RWPE2 (cell line): ENCODE data around the gene VPS8.

ENCODE experiments used
- ATAC-seq: fragments of 200-7000 bp; cut with Tn5 transposase; 3 replicates; pipeline ENCODE4 v1.9.1; 2021; ENCODE audit warnings: low read depth
- DNase-seq: peaks from one replicate; pipeline ENCODE4 v3.0.0-alpha.2; 2020; ENCODE audit warnings: low spot score
- H3K27ac ChIP-seq: fragments of 450-650 bp; 2 replicates; pipeline ENCODE4 v1.5.1; 2017; ENCODE audit warnings: mild to moderate bottlenecking; ENCODE audit not compliant: poor library complexity, severe bottlenecking
- H3K27me3 ChIP-seq: fragments of 250-450 bp; sonication (Bioruptor Pico); 2 replicates; pipeline ENCODE4 v1.5.1; 2021; ENCODE audit warnings: mild to moderate bottlenecking, moderate library complexity; ENCODE audit not compliant: insufficient read depth, poor library complexity, severe bottlenecking
- H3K36me3 ChIP-seq: fragments of 250-450 bp; sonication (Bioruptor Pico); 2 replicates; pipeline ENCODE4 v1.5.1; 2020; ENCODE audit warnings: low read depth, mild to moderate bottlenecking, moderate library complexity
- H3K4me1 ChIP-seq: fragments of 250-450 bp; sonication (Bioruptor Pico); 2 replicates; pipeline ENCODE4 v1.5.1; 2021; ENCODE audit warnings: mild to moderate bottlenecking, moderate library complexity; ENCODE audit not compliant: insufficient read depth, poor library complexity, severe bottlenecking
- H3K4me3 ChIP-seq: fragments of 250-450 bp; sonication (Bioruptor Pico); 2 replicates; pipeline ENCODE4 v1.5.1; 2021; ENCODE audit warnings: mild to moderate bottlenecking, moderate library complexity; ENCODE audit not compliant: severe bottlenecking
- H3K9me3 ChIP-seq: fragments of 250-450 bp; sonication (Bioruptor Pico); 2 replicates; pipeline ENCODE4 v1.5.1; 2021; ENCODE audit warnings: mild to moderate bottlenecking, moderate library complexity; ENCODE audit not compliant: severe bottlenecking
- TF ChIP-seq, protein P1 (sequence below): fragments of 450-650 bp; IDR thresholded peaks from one replicate; pipeline ENCODE4 v1.5.1; 2017; ENCODE audit warnings: mild to moderate bottlenecking, moderate library complexity; ENCODE audit not compliant: poor library complexity, severe bottlenecking

Gene VPS8

DNA sequence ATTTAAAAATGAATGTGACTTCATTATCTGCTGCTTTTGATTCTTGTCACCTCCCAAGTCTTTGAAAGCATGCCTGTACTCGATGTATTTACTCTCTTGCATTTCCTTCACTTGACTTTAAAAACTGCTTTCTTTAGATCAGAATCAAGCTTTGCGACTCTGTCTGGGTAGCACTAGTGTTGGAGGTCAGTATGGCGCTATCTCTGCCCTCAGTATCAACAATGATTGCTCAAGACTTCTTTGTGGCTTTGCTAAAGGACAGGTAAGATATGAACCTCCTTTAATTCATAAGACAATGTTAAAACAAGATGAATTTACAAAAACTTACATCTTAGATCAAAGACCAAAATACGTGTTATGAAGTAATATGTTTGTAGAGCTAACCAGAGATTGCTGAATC is 37.0 kb downstream of the VPS8 start:
- Histone ChIP-seq H3K4me3 (no peak overlapping the region), H3K36me3 (peaks cover 15% of the 10 kb centered on the region), H3K27me3 (no peaks in the 10 kb centered on the region), H3K9me3 (no peaks in the 10 kb centered on the region), H3K27ac (no peak overlapping the region), H3K4me1 (no peaks in the 10 kb centered on the region)
- ATAC-seq = no peak
- DNase-seq = no peak
- TF ChIP-seq, protein P1, sequence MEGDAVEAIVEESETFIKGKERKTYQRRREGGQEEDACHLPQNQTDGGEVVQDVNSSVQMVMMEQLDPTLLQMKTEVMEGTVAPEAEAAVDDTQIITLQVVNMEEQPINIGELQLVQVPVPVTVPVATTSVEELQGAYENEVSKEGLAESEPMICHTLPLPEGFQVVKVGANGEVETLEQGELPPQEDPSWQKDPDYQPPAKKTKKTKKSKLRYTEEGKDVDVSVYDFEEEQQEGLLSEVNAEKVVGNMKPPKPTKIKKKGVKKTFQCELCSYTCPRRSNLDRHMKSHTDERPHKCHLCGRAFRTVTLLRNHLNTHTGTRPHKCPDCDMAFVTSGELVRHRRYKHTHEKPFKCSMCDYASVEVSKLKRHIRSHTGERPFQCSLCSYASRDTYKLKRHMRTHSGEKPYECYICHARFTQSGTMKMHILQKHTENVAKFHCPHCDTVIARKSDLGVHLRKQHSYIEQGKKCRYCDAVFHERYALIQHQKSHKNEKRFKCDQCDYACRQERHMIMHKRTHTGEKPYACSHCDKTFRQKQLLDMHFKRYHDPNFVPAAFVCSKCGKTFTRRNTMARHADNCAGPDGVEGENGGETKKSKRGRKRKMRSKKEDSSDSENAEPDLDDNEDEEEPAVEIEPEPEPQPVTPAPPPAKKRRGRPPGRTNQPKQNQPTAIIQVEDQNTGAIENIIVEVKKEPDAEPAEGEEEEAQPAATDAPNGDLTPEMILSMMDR = no peak

GRCh38 chr3:184850201-184850600 is 38.2 kb downstream of the VPS8 start:
- no peaks in the 10 kb centered on the region for H3K4me1 ChIP-seq
- no peak overlapping the region for H3K4me3 ChIP-seq
- ATAC-seq = no peak
- no peak for DNase-seq
- TF ChIP-seq, protein P1 = no peak
- no peaks in the 10 kb centered on the region for H3K27me3 ChIP-seq
- H3K9me3 ChIP-seq = no peaks in the 10 kb centered on the region
- H3K36me3 ChIP-seq = peaks cover 25% of the 10 kb centered on the region
- H3K27ac ChIP-seq = no peak overlapping the region

- Histone ChIP-seq H3K9me3 (no peaks in the 10 kb centered on the region), H3K36me3 (peaks cover 45% of the 10 kb centered on the region), H3K27me3 (no peaks in the 10 kb centered on the region), H3K4me3 (no peak overlapping the region), H3K4me1 (no peaks in the 10 kb centered on the region), H3K27ac (no peak overlapping the region)
- no peak for ATAC-seq
- DNase-seq = no peak
- TF ChIP-seq, protein P1 = no peak
These were observed 45.1 kb downstream of the VPS8 start for GRCh38 chr3:184857099-184857498.

DNA sequence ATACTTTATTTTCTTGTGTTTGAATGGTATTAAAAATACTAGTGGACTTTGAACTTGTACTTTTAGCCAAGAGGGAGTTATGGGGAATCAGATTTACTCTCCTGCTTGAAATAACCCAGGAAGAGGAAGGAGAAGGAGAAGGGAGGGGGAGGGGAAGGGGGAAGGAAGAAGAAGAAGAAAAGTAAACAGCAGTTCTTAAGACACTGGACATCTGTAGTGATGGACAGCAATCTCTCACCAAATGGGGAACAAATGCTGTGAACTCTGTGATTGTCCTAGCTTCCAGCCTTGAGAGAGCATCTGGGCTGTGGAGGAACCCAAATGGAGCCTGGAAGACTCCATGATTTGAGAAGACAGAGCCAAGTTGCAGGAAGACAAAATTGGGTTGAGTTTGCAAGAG is 52.0 kb downstream of the VPS8 start:
- no peak for DNase-seq
- no peak for ATAC-seq
- no peak overlapping the region for H3K4me3 ChIP-seq
- TF ChIP-seq, protein P1 = no peak
- H3K27me3 ChIP-seq = no peaks in the 10 kb centered on the region
- peaks cover 56% of the 10 kb centered on the region for H3K36me3 ChIP-seq
- no peaks in the 10 kb centered on the region for H3K9me3 ChIP-seq
- no peak overlapping the region for H3K27ac ChIP-seq
- H3K4me1 ChIP-seq = no peaks in the 10 kb centered on the region

DNA sequence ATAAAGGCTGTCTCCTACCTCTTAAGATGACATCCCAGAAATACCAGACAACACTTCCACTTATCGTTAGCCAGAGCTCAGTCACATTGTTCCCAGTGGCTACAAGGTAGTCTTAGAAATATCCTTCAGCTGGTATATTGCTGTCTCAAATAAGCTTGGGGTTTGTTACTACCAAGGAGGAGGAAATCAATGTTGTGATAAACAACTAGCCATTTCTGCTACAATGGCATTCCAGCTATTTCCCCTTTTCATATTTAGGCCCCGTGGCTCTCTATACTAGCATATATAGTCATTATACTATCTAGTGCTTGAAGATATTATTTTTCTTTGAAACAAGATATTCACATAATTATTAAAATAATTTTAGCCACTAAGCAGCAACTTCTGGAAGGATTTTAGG is 56.5 kb downstream of the VPS8 start:
- no peak overlapping the region for H3K4me3 ChIP-seq
- no peaks in the 10 kb centered on the region for H3K27me3 ChIP-seq
- TF ChIP-seq, protein P1 = no peak
- no peak for ATAC-seq
- H3K9me3 ChIP-seq = no peaks in the 10 kb centered on the region
- peaks cover 34% of the 10 kb centered on the region for H3K36me3 ChIP-seq
- H3K27ac ChIP-seq = no peak overlapping the region
- no peaks in the 10 kb centered on the region for H3K4me1 ChIP-seq
- no peak for DNase-seq
